ENCODE results near the gene CDC20.

CDC20 gene

DNA sequence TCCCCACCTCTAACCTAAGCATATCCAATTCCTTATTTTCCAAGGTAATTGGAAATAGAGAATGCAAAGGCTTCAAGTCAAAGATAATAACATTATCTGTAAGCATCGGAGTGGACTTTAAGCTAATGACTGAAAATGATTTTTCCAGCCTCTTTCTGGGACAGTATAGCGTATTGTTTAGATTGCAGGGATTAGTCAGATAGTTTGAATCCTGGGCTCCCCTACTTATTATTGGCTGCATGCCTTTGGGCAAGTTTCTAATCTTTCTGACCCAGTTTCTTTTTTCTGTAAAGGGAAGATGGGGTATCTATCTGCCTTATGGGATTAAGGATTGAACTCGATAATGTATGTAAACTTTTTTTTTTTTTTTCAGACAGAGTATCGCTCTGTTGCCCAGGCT, 1.5 kb upstream of the CDC20 start:
- peaks cover 17% of the 10 kb centered on the region for H3F3A ChIP-seq (ENCODE audit: control insufficient read depth, insufficient read depth)
- H3K9me2 ChIP-seq (replicated peaks; ENCODE audit: control insufficient read depth, low read length), result no peaks in the 10 kb centered on the region
- H3K27ac ChIP-seq (ENCODE audit: low read depth, low read length), result no peak overlapping the region
- H3K4me1 ChIP-seq (ENCODE audit: control insufficient read depth, low read length), result peaks cover 33% of the 10 kb centered on the region
- H3K79me2 ChIP-seq (ENCODE audit: control insufficient read depth, low read length), result peaks cover 37% of the 10 kb centered on the region
- peaks cover 12% of the 10 kb centered on the region for H4K20me1 ChIP-seq (ENCODE audit: control insufficient read depth, insufficient read depth, low read depth, low read length)
- H3K9me3 ChIP-seq (ENCODE audit: control insufficient read depth, insufficient read depth, low read length), result no peaks in the 10 kb centered on the region
- no peaks in the 10 kb centered on the region for H3K27me3 ChIP-seq (ENCODE audit: control insufficient read depth, low read length)
- H3K4me2 ChIP-seq (ENCODE audit: low read length), result peak overlapping the region; percentile 75; the same call in 1 of the 2 replicates
- H3K4me3 ChIP-seq (ENCODE audit: low read length), result no peak overlapping the region
- peaks cover 34% of the 10 kb centered on the region for H3K36me3 ChIP-seq (ENCODE audit: control insufficient read depth, low read length)
- TF ChIP-seq, protein P1, sequence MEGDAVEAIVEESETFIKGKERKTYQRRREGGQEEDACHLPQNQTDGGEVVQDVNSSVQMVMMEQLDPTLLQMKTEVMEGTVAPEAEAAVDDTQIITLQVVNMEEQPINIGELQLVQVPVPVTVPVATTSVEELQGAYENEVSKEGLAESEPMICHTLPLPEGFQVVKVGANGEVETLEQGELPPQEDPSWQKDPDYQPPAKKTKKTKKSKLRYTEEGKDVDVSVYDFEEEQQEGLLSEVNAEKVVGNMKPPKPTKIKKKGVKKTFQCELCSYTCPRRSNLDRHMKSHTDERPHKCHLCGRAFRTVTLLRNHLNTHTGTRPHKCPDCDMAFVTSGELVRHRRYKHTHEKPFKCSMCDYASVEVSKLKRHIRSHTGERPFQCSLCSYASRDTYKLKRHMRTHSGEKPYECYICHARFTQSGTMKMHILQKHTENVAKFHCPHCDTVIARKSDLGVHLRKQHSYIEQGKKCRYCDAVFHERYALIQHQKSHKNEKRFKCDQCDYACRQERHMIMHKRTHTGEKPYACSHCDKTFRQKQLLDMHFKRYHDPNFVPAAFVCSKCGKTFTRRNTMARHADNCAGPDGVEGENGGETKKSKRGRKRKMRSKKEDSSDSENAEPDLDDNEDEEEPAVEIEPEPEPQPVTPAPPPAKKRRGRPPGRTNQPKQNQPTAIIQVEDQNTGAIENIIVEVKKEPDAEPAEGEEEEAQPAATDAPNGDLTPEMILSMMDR (IDR thresholded peaks at IDR 0.05; ENCODE audit: low read depth, low read length, poor library complexity, severe bottlenecking), result no peak
- TF ChIP-seq EZH2phosphoT487 (IDR thresholded peaks at IDR 0.05; ENCODE audit: borderline replicate concordance, low read length), result no peak

DNA sequence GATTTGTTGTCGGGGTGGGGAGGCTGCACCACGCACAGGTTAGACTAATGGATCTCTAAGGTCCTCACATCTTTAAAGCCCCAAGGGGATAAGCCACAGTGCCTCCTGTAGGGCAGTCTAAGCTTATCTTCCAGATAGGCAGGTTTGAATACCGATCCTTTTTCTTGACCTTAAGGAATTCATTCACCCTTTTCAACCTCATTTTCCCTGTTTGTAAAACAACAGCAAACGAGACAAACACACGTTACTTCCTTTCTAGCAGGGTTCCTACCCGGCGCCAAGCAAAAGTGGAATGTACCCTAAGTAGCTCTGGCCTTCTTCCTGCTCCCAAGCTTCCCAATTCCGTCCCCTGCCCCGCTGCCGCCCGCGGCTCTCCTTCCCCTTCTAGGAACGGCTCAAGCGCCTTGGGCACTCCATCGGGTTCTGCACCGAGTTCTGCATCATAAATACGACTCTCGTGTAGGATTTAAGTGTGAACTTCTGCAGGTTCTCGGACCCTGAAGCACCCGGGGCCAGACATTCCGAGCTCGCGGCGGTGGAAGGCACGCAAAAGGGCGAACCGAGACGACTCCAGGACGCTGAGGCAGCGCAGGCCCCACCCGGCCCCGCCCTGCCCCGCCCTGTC, 548 bp upstream of the CDC20 start:
- Histone ChIP-seq H3K4me3 (ENCODE audit: low read length) (peak overlapping the region; percentile 86), H3K4me2 (ENCODE audit: low read length) (peak overlapping the region; percentile 75), H3F3A (ENCODE audit: control insufficient read depth, insufficient read depth) (peaks cover 23% of the 10 kb centered on the region), H3K9me3 (ENCODE audit: control insufficient read depth, insufficient read depth, low read length) (no peaks in the 10 kb centered on the region), H3K27me3 (ENCODE audit: control insufficient read depth, low read length) (no peaks in the 10 kb centered on the region), H3K27ac (ENCODE audit: low read depth, low read length) (peak overlapping the region; percentile 61), H3K4me1 (ENCODE audit: control insufficient read depth, low read length) (peaks cover 33% of the 10 kb centered on the region), H4K20me1 (ENCODE audit: control insufficient read depth, insufficient read depth, low read depth, low read length) (peaks cover 12% of the 10 kb centered on the region), H3K36me3 (ENCODE audit: control insufficient read depth, low read length) (peaks cover 44% of the 10 kb centered on the region), H3K79me2 (ENCODE audit: control insufficient read depth, low read length) (peaks cover 37% of the 10 kb centered on the region), H3K9me2 (replicated peaks; ENCODE audit: control insufficient read depth, low read length) (no peaks in the 10 kb centered on the region)
- TF ChIP-seq, protein P1 (IDR thresholded peaks at IDR 0.05; ENCODE audit: low read depth, low read length, poor library complexity, severe bottlenecking), result peak; percentile 72
- TF ChIP-seq EZH2phosphoT487 (IDR thresholded peaks at IDR 0.05; ENCODE audit: borderline replicate concordance, low read length), result no peak

DNA sequence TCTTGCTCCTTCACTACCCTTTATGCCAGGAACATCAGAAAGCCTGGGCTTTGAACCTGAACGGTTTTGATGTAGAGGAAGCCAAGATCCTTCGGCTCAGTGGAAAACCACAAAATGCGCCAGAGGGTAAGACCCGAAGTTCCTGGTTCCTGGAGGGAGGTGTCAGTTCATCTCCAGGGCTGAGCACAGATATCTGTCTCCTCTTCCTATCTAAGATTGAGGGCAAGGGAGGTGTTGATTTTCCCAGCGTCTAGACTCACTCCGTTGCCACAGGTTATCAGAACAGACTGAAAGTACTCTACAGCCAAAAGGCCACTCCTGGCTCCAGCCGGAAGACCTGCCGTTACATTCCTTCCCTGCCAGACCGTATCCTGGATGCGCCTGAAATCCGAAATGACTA, 915 bp downstream of the CDC20 start:
- peaks cover 33% of the 10 kb centered on the region for H3K4me1 ChIP-seq (ENCODE audit: control insufficient read depth, low read length)
- TF ChIP-seq, protein P1 (IDR thresholded peaks at IDR 0.05; ENCODE audit: low read depth, low read length, poor library complexity, severe bottlenecking), result no peak
- TF ChIP-seq EZH2phosphoT487 (IDR thresholded peaks at IDR 0.05; ENCODE audit: borderline replicate concordance, low read length), result no peak

More for the DNA sequence above, 915 bp downstream of the CDC20 start:
- Histone ChIP-seq H3K27ac (ENCODE audit: low read depth, low read length) (peak overlapping the region; percentile 73), H4K20me1 (ENCODE audit: control insufficient read depth, insufficient read depth, low read depth, low read length) (peaks cover 12% of the 10 kb centered on the region), H3K4me3 (ENCODE audit: low read length) (peak overlapping the region; percentile 86), H3F3A (ENCODE audit: control insufficient read depth, insufficient read depth) (peaks cover 27% of the 10 kb centered on the region), H3K79me2 (ENCODE audit: control insufficient read depth, low read length) (peaks cover 37% of the 10 kb centered on the region), H3K27me3 (ENCODE audit: control insufficient read depth, low read length) (no peaks in the 10 kb centered on the region), H3K36me3 (ENCODE audit: control insufficient read depth, low read length) (peaks cover 59% of the 10 kb centered on the region), H3K9me2 (replicated peaks; ENCODE audit: control insufficient read depth, low read length) (no peaks in the 10 kb centered on the region), H3K9me3 (ENCODE audit: control insufficient read depth, insufficient read depth, low read length) (no peaks in the 10 kb centered on the region), H3K4me2 (ENCODE audit: low read length) (peak overlapping the region; percentile 84)
